ENCODE data around the gene RGMB. TPM values are rescaled to one million over a fixed set of nuclear protein-coding genes. Genes with fewer than 3 reads are reported as not detected.

RGMB gene
- total RNA-seq, 1 donor from 2014 or later = 116 TPM

- H3K4me1 Mint-ChIP-seq (ENCODE audit: unreplicated experiment) = no peaks in the 10 kb centered on the region
- no peak overlapping the region for H3K27ac Mint-ChIP-seq (ENCODE audit: unreplicated experiment)
- H3K27me3 Mint-ChIP-seq (ENCODE audit: unreplicated experiment) = no peaks in the 10 kb centered on the region
- H3K36me3 Mint-ChIP-seq (ENCODE audit: unreplicated experiment) = peaks cover 19% of the 10 kb centered on the region
- DNase-seq (ENCODE audit: extremely low spot score, unreplicated experiment) = no peak
- H3K4me3 Mint-ChIP-seq (ENCODE audit: unreplicated experiment) = no peak overlapping the region
- no peak for TF ChIP-seq CTCF (IDR thresholded peaks at IDR 0.05)
- peaks cover 31% of the 10 kb centered on the region for H3K9me3 Mint-ChIP-seq (ENCODE audit: unreplicated experiment)
These were observed 31.6 kb downstream of the RGMB start for GRCh38 chr5:98805070-98805469.

- no peak overlapping the region for H3K27ac Mint-ChIP-seq (ENCODE audit: unreplicated experiment)
- H3K4me1 Mint-ChIP-seq (ENCODE audit: unreplicated experiment) = no peaks in the 10 kb centered on the region
- no peak for DNase-seq (ENCODE audit: extremely low spot score, unreplicated experiment)
- H3K27me3 Mint-ChIP-seq (ENCODE audit: unreplicated experiment) = no peaks in the 10 kb centered on the region
- no peak for TF ChIP-seq CTCF (IDR thresholded peaks at IDR 0.05)
- H3K4me3 Mint-ChIP-seq (ENCODE audit: unreplicated experiment) = no peak overlapping the region
- peaks cover 19% of the 10 kb centered on the region for H3K36me3 Mint-ChIP-seq (ENCODE audit: unreplicated experiment)
- H3K9me3 Mint-ChIP-seq (ENCODE audit: unreplicated experiment) = peaks cover 31% of the 10 kb centered on the region
These were observed 34.3 kb downstream of the RGMB start for GRCh38 chr5:98807806-98808205.

GRCh38 chr5:98810206-98810605 lies 36.7 kb downstream of the RGMB start:
- no peak overlapping the region for H3K4me3 Mint-ChIP-seq (ENCODE audit: unreplicated experiment)
- H3K27me3 Mint-ChIP-seq (ENCODE audit: unreplicated experiment) = no peaks in the 10 kb centered on the region
- no peak overlapping the region for H3K27ac Mint-ChIP-seq (ENCODE audit: unreplicated experiment)
- H3K36me3 Mint-ChIP-seq (ENCODE audit: unreplicated experiment) = peaks cover 19% of the 10 kb centered on the region
- no peak for DNase-seq (ENCODE audit: extremely low spot score, unreplicated experiment)
- peaks cover 28% of the 10 kb centered on the region for H3K9me3 Mint-ChIP-seq (ENCODE audit: unreplicated experiment)
- TF ChIP-seq CTCF (IDR thresholded peaks at IDR 0.05) = no peak
- H3K4me1 Mint-ChIP-seq (ENCODE audit: unreplicated experiment) = no peaks in the 10 kb centered on the region

GRCh38 chr5:98813755-98814154 lies 40.3 kb downstream of the RGMB start:
- Mint-ChIP-seq H3K27ac (ENCODE audit: unreplicated experiment) (no peak overlapping the region), H3K27me3 (ENCODE audit: unreplicated experiment) (no peaks in the 10 kb centered on the region), H3K36me3 (ENCODE audit: unreplicated experiment) (no peaks in the 10 kb centered on the region), H3K4me1 (ENCODE audit: unreplicated experiment) (no peaks in the 10 kb centered on the region), H3K4me3 (ENCODE audit: unreplicated experiment) (no peak overlapping the region), H3K9me3 (ENCODE audit: unreplicated experiment) (peaks cover 4% of the 10 kb centered on the region)
- DNase-seq (ENCODE audit: extremely low spot score, unreplicated experiment) = no peak
- TF ChIP-seq CTCF (IDR thresholded peaks at IDR 0.05) = no peak

GRCh38 chr5:98816582-98817222 lies 43.2 kb downstream of the RGMB start:
- Mint-ChIP-seq H3K27me3 (ENCODE audit: unreplicated experiment) (no peaks in the 10 kb centered on the region), H3K9me3 (ENCODE audit: unreplicated experiment) (peaks cover 24% of the 10 kb centered on the region), H3K36me3 (ENCODE audit: unreplicated experiment) (peaks cover 13% of the 10 kb centered on the region), H3K27ac (ENCODE audit: unreplicated experiment) (no peak overlapping the region), H3K4me3 (ENCODE audit: unreplicated experiment) (no peak overlapping the region), H3K4me1 (ENCODE audit: unreplicated experiment) (no peaks in the 10 kb centered on the region)
- no peak for DNase-seq (ENCODE audit: extremely low spot score, unreplicated experiment)
- no peak for TF ChIP-seq CTCF (IDR thresholded peaks at IDR 0.05)
